Testis (tissue), 3 donors: ENCODE results near the gene DDC. TPM values are rescaled to one million over a fixed set of nuclear protein-coding genes. Genes with fewer than 3 reads are reported as not detected.
"Not testable (repeated sequence)": the region's sequence is repeated elsewhere in the genome, so short reads cannot be mapped to it uniquely, and the experiment has no call there.

Experiments used
- DNase-seq: peaks from one replicate; pipeline ENCODE4 v3.0.0-alpha.2; 2019
- H3K27ac ChIP-seq, 2 donors: fragments of 200-600 bp; sonication (generic); one replicate each; pipeline ENCODE4 v1.5.1; 2019
- H3K27me3 ChIP-seq: fragments of 200-600 bp; sonication (generic); one replicate; pipeline ENCODE4 v1.5.1; 2019
- H3K36me3 ChIP-seq: fragments of 200-600 bp; sonication (generic); one replicate; pipeline ENCODE4 v1.5.1; 2017; ENCODE audit warnings: low read depth; ENCODE audit errors: missing control alignments
- H3K4me1 ChIP-seq: fragments of 200-600 bp; sonication (generic); one replicate; pipeline ENCODE4 v1.5.1; 2019
- H3K4me3 ChIP-seq, 2 donors: fragments of 200-600 bp; sonication (generic); one replicate each; pipeline ENCODE4 v1.5.1; 2017 to 2019
- H3K9me3 ChIP-seq: fragments of 200-600 bp; sonication (generic); one replicate; pipeline ENCODE4 v1.5.1; 2017
- CTCF ChIP-seq, 3 experiments: fragments of 450-650 bp in 2 of 3; fragments of 200-600 bp in 1 of 3; sonication (generic) in 1 of 3; IDR thresholded peaks; one replicate each; pipeline ENCODE4 v1.5.1; 2016 to 2019; ENCODE audit warnings: antibody characterized with exemption in 3 of 3, mild to moderate bottlenecking in 2 of 3, moderate library complexity in 1 of 3
- POLR2A ChIP-seq: fragments of 450-650 bp; IDR thresholded peaks from one replicate; pipeline ENCODE4 v1.6.1; 2017; ENCODE audit warnings: antibody characterized with exemption, mild to moderate bottlenecking, moderate library complexity
- WGBS, 2 donors: methylation state at CpG; one replicate each; pipeline ENCODE4 v1.1.5; 2018; 5-methylcytosine and 5-hydroxymethylcytosine counted together
- intact Hi-C: fragments of 100-400 bp; cut with DNase I; formaldehyde crosslinking; loops from one replicate; pipeline ENCODE4 v1.15.1; 2023; ENCODE audit warnings: low total_unique reads
- polyA plus RNA-seq: library from polyadenylated mRNA; stranded (reverse); fragments of 350-450 nt; fragmentation: Illumina TruSeq; extraction: RNeasy Lipid Tissue Mini Kit (QIAGEN cat#74804); gene quantifications from one replicate; pipeline ENCODE4 v1.2.3, GENCODE V29; 2014; ENCODE audit warnings: low read depth, low replicate concordance; ENCODE audit not compliant: insufficient read depth
- total RNA-seq, 2 donors: library from RNA; depleted of rRNA; stranded (reverse); fragments of >200 nt; gene quantifications; one replicate each; pipeline ENCODE4 v1.2.3, GENCODE V29; 2016

Gene DDC
- total and polyA plus RNA-seq, 3 donors from 2014 or later = 1.2 to 4.1 (median 3.3) TPM

GRCh38 chr7:50584386-50584785 lies 19.2 kb upstream of the DDC start:
- no peaks in the 10 kb centered on the region for H3K4me1 ChIP-seq
- WGBS, 2 donors = 84 to 90% methylated on average over 3 to 4 of the region's 4 CpGs
- intact Hi-C loops = no loop called here

GRCh38 chr7:50583295-50583694 lies 18.1 kb upstream of the DDC start:
- H3K4me3 ChIP-seq, intact Hi-C loops, H3K36me3 ChIP-seq, DNase-seq, H3K27ac ChIP-seq, H3K27me3 ChIP-seq, H3K9me3 ChIP-seq, H3K4me1 ChIP-seq: not testable (repeated sequence)
- WGBS, 2 donors = 82 to 89% methylated on average over 4 of the region's 4 CpGs

More at GRCh38 chr7:50584386-50584785, 19.2 kb upstream of the DDC start:
- Histone ChIP-seq H3K27ac (no peak overlapping the region), H3K36me3 (no peaks in the 10 kb centered on the region), H3K4me3 (no peak overlapping the region), H3K9me3 (no peaks in the 10 kb centered on the region), H3K27me3 (no peaks in the 10 kb centered on the region)
- TF ChIP-seq CTCF (IDR thresholded peaks at IDR 0.05) (no peak), POLR2A (no peak)
- no peak for DNase-seq

GRCh38 chr7:50582271-50582670 lies 17.1 kb upstream of the DDC start:
- H3K9me3 ChIP-seq, intact Hi-C loops, H3K36me3 ChIP-seq: not testable (repeated sequence)

GRCh38 chr7:50580666-50581065 lies 15.5 kb upstream of the DDC start:
- not testable (repeated sequence) for H3K9me3 ChIP-seq, H3K4me3 ChIP-seq

More at GRCh38 chr7:50582271-50582670, 17.1 kb upstream of the DDC start:
- not testable (repeated sequence) for DNase-seq, H3K4me3 ChIP-seq, H3K4me1 ChIP-seq, H3K27me3 ChIP-seq, H3K27ac ChIP-seq
- 94 to 95% methylated on average over 4 of the region's 4 CpGs for WGBS, 2 donors

GRCh38 chr7:50580057-50580456 lies 14.9 kb upstream of the DDC start:
- intact Hi-C loops = no loop called here
- Histone ChIP-seq H3K27ac (no peak overlapping the region), H3K9me3 (no peaks in the 10 kb centered on the region), H3K27me3 (no peaks in the 10 kb centered on the region), H3K4me1 (no peaks in the 10 kb centered on the region), H3K4me3 (no peak overlapping the region), H3K36me3 (no peaks in the 10 kb centered on the region)
- TF ChIP-seq POLR2A = no peak
- no peak for TF ChIP-seq CTCF (IDR thresholded peaks at IDR 0.05)
- DNase-seq = no peak
- 89 to 91% methylated on average over 5 of the region's 5 CpGs for WGBS, 2 donors

More at GRCh38 chr7:50580666-50581065, 15.5 kb upstream of the DDC start:
- H3K27ac ChIP-seq, intact Hi-C loops, H3K4me1 ChIP-seq, DNase-seq, H3K27me3 ChIP-seq, H3K36me3 ChIP-seq: not testable (repeated sequence)
- WGBS, 2 donors = 89 to 92% methylated on average over 2 of the region's 2 CpGs

GRCh38 chr7:50578105-50578504 lies 12.9 kb upstream of the DDC start:
- H3K27me3 ChIP-seq, H3K36me3 ChIP-seq, DNase-seq, intact Hi-C loops, H3K9me3 ChIP-seq, H3K4me3 ChIP-seq, H3K4me1 ChIP-seq, H3K27ac ChIP-seq: not testable (repeated sequence)
- 90 to 94% methylated on average over 4 of the region's 4 CpGs for WGBS, 2 donors

GRCh38 chr7:50577569-50577968 lies 12.4 kb upstream of the DDC start:
- TF ChIP-seq CTCF (IDR thresholded peaks at IDR 0.05) (no peak), POLR2A (no peak)
- WGBS, 2 donors = 84 to 89% methylated on average over 10 of the region's 10 CpGs
- H3K27me3 ChIP-seq = no peaks in the 10 kb centered on the region
- H3K4me3 ChIP-seq = no peak overlapping the region
- no peaks in the 10 kb centered on the region for H3K4me1 ChIP-seq
- no peak overlapping the region for H3K27ac ChIP-seq
- intact Hi-C loops = no loop called here
- no peaks in the 10 kb centered on the region for H3K36me3 ChIP-seq
- no peak for DNase-seq
- H3K9me3 ChIP-seq = no peaks in the 10 kb centered on the region

GRCh38 chr7:50576388-50576787 lies 11.2 kb upstream of the DDC start:
- H3K36me3 ChIP-seq, intact Hi-C loops, H3K9me3 ChIP-seq, H3K4me3 ChIP-seq, DNase-seq, H3K27ac ChIP-seq, H3K27me3 ChIP-seq, H3K4me1 ChIP-seq: not testable (repeated sequence)
- 70 to 73% methylated on average over 6 of the region's 6 CpGs for WGBS, 2 donors
